H54 (cell line): ENCODE measurements around the gene KRTAP10-11.
"Not testable (repeated sequence)": the region's sequence is repeated elsewhere in the genome, so short reads cannot be mapped to it uniquely, and the experiment has no call there.

ENCODE experiments used
- DNase-seq: peaks from one replicate; pipeline ENCODE4 v3.0.0; 2011; ENCODE audit warnings: low spot score, mixed read lengths; ENCODE audit not compliant: insufficient read length
- FAIRE-seq: peaks from 3 replicates; lab custom pipeline; 2011; peaks lifted over from hg19 to GRCh38; lab: Jason Lieb, UNC
- POLR2A ChIP-seq: IDR thresholded peaks from 2 replicates; pipeline ENCODE4 v1.6.1; 2011; ENCODE audit warnings: low read depth, mild to moderate bottlenecking, low read length

Gene KRTAP10-11

DNA sequence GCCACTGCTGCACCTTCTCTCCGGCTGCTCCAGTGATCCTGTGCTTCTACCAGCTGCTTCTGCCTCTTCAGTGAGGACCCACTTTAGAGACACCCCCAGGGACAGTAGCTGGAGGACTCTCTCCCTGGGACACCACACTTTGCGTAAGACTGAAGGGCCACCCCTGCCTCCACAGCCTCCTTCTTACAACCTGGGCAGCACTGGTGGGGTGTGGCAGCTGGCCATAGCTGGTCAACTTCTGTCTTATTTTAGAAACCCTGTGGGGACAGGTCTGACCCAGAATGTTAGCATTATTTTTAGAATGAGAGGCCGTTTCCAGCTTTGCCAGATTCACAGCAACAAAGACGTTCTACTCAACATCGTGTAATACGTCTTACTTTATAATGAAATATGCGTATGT lies 20.5 kb upstream of the KRTAP10-11 start:
- DNase-seq (no peak), FAIRE-seq (no peak)
- no peak for TF ChIP-seq POLR2A

DNA sequence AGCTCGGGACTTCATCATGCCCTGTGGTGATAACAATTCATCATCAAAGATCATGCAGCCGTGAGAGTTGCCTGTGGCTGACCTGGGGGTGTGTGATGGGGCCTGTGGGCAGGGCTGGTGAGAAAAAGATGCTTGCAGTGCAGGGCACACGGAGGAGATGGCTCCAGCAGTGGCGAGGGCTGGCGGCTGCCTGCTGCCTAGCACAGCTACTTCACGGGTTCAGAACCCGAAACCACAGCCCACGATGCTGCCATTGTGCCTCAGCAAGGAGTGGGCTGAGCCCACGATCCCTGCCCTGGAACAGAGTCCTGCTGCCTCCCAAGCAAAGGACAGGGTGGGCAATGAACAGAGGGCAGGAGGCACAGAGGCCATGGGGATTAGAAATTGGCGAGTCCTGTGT lies 20.0 kb upstream of the KRTAP10-11 start:
- DNase-seq (no peak), FAIRE-seq (no peak)
- TF ChIP-seq POLR2A: no peak

DNA sequence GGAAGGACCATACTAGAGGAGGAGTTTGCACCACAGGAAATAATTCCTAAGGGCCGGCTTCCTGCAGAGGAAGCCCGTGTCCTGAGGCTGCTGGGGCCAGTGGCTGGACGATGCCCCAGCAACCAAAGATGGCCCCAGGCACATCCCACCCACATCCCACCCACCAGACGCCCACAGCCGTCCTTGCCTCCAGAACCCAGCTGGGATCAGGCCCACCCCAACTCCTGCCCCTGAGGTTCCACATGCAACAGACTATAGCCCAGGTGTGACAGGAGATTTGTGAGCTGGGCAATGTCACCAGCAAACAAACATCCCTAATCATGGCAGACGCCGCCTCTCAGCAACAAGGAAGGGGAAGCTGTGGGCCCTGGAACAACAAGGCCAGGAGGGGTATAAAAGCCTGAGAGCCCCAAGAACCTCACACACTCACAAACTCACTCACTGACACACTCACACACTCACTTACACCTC lies 19.5 kb upstream of the KRTAP10-11 start, which contains the start of gene KRTAP10-9:
TSS of gene KRTAP10-9 (plus strand) at position 421 of the 471 bp plus-strand sequence. CDS start 79 bp downstream, outside the sequence.
- FAIRE-seq: no peak
- no peak for TF ChIP-seq POLR2A
- DNase-seq: no peak

DNA sequence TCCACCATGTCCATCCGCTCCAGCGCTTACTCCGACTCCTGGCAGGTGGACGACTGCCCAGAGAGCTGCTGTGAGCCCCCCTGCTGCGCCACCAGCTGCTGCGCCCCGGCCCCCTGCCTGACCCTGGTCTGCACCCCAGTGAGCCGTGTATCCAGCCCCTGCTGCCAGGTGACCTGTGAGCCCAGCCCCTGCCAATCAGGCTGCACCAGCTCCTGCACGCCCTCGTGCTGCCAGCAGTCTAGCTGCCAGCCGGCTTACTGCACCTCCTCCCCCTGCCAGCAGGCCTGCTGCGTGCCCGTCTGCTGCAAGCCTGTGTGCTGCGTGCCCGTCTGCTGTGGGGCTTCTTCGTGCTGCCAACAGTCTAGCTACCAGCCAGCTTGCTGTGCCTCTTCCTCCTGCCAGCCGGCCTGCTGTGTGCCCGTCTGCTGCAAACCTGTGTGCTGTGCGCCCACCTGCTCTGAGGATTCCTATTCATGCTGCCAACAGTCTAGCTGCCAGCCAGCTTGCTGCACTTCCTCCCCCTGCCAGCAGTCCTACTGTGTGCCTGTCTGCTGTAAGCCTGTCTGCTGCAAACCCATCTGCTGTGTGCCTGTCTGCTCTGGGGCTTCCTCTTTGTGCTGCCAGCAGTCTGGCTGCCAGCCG lies 18.9 kb upstream of the KRTAP10-11 start:
- DNase-seq, FAIRE-seq: not testable (repeated sequence)

DNA sequence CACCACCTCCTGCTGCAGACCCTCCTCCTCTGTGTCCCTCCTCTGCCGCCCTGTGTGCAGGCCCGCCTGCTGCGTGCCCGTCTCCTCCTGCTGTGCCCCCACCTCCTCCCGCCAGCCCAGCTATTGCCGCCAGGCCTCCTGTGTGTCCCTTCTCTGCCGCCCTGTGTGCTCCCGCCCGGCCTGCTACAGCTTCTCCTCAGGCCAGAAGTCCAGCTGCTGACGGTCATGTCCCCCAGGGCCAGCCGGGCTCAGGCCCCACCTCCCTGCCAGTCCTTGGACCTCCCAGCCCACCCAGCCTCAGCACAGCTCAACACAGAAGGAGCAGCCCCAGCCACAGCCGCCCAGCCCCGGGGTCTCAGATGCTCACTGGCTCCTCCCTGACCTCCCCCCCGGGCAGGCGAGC lies 18.4 kb upstream of the KRTAP10-11 start:
- not testable (repeated sequence) for DNase-seq, FAIRE-seq

DNA sequence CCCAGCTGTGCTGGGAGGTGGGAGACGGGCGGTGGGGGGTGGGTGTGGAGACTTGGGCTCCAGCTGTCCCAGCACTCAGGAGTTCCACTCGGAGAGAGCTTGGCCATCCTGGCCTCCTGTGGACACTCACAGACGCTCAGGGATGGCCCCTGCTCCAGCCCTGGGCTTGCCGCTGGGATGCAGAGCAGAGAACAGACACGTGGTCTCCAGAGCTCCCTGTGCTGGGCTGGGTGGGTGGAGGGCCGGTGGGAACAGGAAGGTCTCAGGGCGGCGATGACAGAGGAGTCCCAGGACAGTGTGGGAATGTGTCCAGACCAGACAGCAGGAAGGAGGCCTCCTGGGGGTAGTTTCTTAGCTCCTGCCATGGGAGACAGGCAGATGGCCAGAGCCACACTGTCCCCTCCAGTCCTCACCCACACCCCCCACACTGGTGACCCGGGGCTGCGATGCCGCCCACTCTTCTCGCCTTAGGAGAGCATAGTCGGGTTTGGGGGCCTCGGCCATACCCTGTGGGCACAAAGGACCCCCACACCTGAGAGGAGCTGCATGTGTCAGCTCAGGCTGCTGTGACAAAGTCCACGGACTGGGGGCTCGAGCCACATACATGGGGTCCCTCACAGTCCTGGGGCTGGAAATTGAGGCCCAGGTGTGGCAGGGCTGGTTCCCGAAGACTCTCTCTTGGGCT lies 17.4 kb upstream of the KRTAP10-11 start:
- DNase-seq: no peak
- no peak for TF ChIP-seq POLR2A
- no peak for FAIRE-seq

DNA sequence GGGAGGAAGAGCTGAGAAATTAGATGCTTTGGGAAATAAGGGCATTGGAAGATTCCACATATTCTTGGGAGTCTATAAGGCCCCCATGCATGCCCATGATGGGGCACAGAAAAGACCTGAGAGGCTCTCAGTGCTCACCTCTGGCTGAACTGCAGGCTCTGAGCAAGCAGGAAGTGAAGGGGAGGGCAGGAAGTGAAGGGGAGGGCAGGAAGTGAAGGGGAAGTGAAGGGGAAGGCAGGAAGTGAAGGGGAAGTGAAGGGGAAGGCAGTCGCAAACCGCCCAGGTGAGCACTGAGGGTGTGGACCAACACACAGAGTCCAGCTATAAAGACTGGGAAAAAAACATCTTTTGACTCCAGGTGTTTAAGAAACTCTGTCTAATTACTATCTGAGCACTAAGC lies 15.8 kb upstream of the KRTAP10-11 start:
- no peak for DNase-seq
- TF ChIP-seq POLR2A: no peak
- FAIRE-seq: no peak

DNA sequence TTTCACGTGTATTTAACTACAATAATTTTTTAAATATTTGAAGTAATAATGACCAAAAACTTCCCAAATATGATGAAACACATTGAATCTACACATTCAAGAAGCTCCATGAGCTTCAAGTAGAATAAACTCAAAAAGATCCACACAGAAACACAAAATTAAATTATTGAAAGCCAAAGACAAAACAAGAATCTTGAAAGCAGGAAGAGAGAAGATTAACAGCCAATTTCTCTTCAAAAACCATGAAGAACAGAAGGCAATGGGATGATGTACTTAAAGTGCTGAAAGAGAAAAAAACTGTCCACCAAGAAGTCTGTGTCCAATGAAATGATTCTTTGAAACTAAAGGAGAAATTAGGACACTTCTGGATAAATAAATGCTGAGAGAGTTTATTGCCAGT lies 14.1 kb upstream of the KRTAP10-11 start:
- FAIRE-seq (no peak), DNase-seq (no peak)
- no peak for TF ChIP-seq POLR2A

DNA sequence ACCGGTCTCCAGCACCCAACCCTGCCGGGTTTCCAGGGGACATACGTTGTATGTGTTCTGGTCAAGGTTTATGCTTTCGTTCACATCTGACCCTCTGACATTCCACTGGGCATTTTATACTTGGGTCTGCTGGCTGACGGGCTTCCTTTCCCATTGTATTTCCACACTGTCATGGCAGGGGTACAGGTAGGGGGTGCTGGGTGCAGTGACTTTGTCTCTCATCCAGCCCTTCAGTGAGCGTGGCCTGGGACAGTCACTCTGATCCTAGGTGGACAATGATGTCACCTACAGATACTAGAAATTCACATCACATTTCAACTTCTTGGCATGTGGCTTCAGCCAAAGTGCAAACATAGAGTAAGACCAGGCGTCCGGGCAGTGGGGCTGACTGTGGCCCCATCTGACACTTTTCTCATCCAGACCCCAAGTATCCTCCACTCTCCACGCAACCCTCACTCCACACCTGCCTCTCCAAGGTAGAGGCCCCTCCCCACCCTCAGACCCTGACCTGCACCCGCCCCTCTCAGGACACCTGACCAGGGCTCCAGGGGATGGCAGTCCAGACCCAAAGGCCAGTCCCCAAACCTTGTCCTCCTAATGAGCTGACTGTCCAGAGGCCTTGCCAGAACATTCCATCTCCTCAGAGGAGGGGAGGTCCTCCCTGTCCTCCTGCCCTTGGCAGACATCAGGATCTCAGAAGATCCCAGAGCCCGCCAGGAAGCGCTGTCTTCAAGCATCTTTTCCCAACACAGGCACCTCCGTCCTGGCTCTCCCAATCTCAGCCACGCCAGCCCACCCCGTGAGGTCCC lies 9.8 kb upstream of the KRTAP10-11 start:
- no peak for TF ChIP-seq POLR2A
- FAIRE-seq: no peak
- no peak for DNase-seq

DNA sequence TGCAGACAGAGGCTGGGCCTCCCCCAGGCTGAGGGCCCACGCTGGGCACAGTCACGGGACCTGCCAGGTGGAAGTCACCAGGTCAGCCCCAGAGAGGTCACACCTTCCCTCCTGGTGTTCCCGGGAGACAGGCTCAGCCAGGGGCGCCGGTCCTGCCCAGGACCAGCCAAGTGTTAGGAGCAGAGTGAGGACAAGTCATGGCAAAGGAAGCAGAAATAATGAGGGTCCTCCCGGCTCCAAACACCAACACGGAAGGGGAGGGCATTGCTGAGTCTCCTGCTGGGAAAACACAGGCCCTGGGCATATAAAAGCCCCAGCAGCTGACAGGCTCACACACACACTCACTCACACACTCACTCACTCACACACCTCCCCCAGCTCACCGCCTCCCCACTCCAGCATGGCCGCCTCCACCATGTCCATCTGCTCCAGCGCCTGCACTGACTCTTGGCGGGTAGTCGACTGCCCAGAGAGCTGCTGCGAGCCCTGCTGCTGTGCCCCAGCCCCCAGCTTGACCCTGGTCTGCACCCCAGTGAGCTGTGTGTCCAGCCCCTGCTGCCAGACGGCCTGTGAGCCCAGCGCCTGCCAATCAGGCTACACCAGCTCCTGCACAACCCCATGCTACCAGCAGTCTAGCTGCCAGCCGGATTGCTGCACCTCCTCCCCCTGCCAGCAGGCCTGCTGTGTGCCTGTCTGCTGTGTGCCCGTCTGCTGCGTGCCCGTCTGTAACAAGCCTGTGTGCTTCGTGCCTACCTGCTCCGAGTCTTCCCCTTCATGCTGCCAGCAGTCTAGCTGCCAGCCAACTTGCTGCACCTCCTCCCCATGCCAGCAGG lies 9.0 kb upstream of the KRTAP10-11 start, which contains the start of gene KRTAP10-10:
TSS of gene KRTAP10-10 (plus strand) at position 339 of the 833 bp plus-strand sequence. CDS start at position 401, 62 bp downstream.
- FAIRE-seq: no peak
- DNase-seq: no peak
- no peak for TF ChIP-seq POLR2A

DNA sequence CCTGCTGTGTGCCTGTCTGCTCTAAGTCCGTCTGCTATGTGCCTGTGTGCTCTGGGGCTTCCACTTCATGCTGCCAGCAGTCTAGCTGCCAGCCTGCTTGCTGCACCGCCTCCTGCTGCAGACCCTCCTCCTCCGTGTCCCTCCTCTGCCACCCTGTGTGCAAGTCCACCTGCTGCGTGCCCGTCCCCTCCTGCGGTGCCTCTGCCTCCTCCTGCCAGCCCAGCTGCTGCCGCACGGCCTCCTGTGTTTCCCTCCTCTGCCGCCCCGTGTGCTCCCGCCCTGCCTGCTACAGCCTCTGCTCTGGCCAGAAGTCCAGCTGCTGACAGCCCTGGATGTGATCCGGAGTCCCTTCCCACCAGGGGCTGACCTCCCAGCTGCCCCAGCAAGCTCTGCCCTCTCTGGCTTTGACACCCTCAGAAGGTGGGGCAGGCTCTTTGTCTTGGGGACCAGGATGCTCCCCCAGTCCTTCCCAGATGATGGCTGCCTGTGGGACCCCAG lies 8.3 kb upstream of the KRTAP10-11 start:
- not testable (repeated sequence) for DNase-seq, FAIRE-seq

DNA sequence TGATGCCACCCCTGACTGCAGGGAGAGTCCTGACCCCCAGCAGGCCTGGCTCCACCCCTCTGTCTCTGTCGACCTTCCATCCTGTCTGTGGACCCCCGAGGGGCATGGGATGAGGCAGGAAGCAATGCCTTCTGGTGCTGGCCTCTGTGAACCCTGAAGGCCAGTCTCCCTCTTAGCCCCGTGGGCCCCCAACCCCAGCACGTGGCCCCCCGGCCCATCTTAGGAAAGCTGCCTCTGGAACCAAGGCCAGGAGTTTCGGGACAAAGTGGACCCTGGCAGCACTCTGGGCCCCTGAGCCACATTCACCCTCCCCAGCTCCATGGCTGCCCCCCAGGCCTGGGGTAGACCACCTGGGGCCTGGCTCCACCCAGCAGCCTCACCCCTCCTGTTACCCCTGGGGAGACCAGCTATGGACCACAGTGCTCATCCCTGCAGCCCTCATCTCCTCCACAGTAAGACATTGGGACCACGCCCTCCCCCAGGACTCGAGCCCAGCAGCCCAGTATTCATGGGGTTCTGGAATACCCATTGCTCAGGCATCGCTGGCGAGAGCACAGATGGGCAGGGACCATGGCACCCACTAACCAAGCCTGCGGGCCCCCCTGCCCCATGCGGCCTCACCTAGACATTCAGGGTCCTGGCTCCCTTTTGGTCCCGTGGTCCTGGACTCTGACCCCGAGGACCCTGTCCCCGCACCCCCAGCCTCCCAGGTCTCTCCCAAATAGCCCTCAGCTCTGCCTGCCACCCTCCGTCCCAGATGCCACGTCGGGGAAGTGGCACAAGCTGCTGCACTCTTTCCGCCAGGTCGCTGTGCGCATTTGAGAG lies 7.5 kb upstream of the KRTAP10-11 start:
- not testable (repeated sequence) for DNase-seq, FAIRE-seq

DNA sequence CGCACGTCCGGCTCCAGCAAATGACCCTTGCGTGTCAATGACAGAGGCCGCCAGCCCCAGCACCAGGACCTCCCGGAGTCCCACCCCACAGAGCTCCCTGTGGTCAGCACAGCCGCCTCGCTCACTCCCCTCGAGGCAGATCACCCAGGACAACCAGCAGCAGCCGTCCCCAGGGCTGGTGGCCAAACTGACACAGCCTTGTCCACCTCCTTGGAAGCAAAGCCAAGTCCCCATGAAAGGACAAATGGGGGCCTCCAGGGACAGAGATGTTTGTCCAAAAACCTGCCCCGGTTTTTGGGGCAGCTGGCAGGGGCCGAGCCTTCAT lies 6.9 kb upstream of the KRTAP10-11 start:
- TF ChIP-seq POLR2A: no peak
- no peak for DNase-seq
- no peak for FAIRE-seq
